Myocyte (in vitro differentiated cells): ENCODE measurements around the gene KCNE4. TPM values are rescaled to one million over a fixed set of nuclear protein-coding genes. Genes with fewer than 3 reads are reported as not detected.
"Not testable (repeated sequence)": the region's sequence is repeated elsewhere in the genome, so short reads cannot be mapped to it uniquely, and the experiment has no call there.

ENCODE experiments used
- DNase-seq: peaks from one replicate; pipeline ENCODE4 v3.0.0-alpha.2; 2012; ENCODE audit warnings: low read depth
- total RNA-seq: library from RNA; depleted of rRNA; stranded (reverse); fragments of >200 nt; gene quantifications from 2 replicates; pipeline ENCODE4 v1.2.3, GENCODE V29; 2014

The KCNE4 gene
- total RNA-seq, 1 donor from 2014 or later = 27.9 TPM

DNA sequence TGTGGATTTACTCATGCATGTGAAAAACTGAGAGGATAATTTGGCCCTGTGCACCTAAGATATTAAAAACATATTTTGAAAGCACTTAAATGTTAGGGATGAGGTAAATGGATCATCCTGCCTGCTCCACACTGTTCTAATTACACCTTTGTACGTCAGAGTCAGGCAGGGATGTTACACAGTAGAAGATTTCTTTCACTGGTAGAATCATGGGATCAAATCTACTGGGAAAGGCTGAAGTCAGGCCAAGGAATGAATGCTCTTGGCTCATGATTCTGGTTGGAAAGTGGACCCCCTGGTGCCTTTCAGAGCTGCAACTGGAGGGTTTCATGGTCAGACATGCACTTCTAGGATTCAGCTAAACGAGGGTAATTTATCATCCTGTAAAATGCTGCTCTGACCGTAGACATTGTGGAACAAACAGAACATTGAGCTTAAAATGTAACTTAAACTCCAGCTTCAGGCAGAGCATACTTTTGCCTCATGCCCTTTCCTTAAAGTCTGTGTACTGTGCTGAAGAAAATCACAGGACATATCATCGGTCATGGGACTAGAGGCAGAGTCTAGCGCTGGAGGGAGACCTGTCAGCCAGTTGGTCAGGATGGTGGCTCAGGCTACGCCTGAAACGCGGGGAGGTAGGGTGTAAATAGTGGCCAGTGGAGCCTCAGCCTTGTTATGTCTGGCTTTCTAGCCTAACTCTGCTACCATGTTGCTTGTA lies 4.9 kb downstream of the KCNE4 start:
- no peak for DNase-seq

DNA sequence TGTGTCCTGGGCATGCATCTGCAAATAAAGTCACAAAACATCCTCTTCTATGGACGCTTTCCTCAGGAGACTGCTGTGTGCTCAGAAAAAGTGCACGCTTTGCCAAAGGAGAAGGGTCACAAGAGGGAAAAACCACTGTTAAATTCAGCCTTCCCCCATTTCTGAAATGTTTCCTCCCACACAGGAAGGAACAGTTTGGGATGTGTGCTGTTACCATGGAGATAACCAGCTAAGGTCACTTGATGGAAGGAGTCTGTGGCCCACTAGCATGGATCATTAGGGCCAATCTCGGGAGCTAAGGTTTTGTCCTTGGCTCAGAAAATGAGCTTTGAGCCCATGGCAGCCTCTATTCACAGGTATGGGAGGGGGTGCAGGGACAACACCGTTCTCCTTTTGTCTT lies 5.6 kb downstream of the KCNE4 start:
- no peak for DNase-seq

DNA sequence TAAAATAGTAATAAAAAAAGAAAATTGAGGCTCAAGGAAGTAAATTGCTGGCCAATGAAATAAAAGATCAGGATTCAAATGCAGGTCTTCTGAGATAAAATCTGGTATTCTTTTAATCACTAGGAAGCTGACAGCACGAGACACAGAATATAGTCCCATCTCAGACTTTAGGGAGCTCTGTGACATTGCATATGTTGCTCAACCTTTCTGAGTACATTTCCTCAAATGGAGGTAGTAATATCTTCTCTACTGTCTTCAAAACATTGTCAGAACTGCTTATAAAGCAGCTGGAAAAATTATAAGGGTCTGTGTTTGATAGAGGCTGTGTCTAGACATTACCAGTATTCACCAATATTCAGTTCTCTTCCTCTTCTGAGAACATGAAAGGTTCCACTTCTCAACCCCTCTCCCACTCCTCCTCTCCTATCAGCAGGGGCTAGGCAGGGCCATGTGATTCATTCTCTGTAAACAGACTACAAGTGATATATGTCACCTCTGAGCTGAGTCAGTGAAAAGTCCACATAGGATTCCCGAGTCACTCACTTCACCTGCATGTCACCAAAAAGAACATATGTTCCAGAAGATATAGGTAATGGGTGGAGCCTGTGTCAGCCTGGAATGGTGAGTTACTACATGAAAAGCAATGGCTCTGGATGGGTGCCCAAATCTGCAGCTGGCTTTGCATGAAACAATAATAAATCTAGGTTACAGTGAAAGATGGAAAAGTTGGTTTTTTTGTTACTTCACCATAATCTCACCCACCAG lies 7.1 kb downstream of the KCNE4 start:
- peak; percentile 57 for DNase-seq

DNA sequence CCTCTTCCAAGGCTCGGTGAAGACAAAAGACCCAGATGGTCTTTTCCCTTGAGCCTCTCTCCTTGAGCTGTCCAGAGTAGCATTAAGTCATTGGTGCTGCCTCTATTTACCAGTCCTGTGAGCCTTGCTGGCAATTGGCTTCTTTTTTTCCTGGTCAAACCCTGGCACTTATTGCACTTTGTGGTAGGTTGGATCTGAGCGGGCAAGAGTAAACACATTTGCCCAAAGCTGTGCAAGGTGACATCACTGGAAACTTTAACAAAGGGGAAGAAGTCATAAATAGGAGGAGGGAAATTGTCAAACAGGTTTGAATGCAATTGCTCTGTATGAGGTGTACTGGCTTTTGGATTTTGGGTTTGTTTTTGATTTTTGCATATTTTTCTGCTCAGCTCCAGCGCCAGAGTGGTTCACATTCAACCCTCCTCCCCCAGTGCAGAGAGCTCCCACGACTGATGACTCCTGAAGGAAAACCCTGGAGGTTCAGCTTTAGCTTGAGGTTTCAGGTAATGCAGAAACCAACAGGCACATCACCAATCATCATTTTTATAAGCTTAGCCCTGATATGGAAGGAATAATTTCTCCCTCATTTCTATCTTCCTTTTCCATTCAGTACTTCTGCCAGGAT lies 8.3 kb downstream of the KCNE4 start:
- DNase-seq = no peak

DNA sequence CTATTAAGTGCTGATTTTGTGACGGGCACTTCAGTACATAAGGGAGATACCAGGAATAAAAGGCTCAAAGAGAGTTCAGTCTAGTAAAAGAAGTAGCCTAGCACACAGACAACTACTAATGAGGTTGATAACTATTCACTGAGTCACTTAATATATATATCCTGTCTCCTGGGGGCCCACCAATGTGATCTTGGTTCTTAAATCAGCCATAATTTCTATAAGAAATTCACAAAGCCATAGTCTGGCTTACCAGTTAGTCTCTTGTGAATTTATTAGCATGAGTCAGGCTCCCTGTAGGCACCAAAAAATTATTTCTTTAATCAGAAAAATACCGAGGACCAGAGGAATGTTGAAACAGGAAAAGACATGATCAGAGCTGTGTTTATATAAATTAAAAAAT lies 10.4 kb downstream of the KCNE4 start:
- no peak for DNase-seq

DNA sequence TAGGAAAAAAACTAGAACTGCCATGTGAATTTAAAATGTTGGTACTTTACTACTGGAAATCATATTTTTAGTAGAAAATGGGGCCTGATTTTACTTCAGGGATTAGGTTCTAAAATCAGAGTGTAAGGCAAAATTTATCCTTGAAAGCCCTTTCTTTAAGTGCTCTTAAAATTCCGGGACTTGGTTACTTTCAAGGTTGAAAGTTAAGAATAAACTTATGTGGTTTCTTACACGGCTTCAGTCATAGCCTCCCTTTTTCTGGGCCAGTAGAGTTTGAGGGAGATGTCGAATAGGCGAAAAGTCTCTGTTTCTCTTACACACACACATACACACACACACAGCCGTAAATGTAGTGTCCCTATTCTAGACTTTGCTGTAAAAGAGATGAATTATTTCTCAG lies 13.1 kb downstream of the KCNE4 start:
- no peak for DNase-seq

DNA sequence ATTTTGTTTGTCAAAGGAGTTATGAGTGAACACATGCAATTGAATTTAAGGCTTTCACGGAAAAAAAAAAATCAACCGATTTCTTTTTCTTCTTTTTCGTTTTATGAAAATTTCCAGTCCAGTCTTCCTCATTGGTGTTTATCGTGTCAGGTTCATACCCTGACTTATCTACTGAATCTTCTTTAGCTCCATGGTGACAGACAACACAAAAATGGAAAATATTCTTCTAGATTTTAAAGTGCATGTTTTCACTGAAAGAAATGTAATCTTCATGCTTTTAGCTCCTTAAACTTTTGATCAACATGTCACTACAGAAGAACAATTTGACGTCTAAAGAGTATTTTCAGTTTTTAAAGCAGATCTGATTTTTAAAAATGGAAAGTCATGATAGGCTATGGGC lies 14.7 kb downstream of the KCNE4 start:
- no peak for DNase-seq

DNA sequence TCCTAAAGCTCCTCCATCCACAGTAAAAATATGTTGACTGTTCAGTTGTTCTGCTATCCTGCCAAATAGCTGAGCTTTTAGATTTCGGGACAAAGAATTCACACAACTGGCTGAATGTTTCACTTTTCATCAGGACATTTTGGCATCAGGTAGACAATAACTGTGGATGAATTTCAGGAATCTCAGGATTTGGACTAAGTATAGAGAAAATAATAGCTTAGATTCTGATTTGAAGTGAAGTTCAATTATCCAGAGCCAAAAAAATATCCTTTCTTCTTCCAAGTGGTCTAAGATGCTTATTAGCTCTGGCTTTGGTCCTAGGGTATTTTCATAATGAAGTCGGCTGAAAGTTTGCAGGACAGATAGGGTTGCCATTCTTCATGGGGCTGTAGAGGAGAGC lies 16.1 kb downstream of the KCNE4 start:
- DNase-seq = no peak

DNA sequence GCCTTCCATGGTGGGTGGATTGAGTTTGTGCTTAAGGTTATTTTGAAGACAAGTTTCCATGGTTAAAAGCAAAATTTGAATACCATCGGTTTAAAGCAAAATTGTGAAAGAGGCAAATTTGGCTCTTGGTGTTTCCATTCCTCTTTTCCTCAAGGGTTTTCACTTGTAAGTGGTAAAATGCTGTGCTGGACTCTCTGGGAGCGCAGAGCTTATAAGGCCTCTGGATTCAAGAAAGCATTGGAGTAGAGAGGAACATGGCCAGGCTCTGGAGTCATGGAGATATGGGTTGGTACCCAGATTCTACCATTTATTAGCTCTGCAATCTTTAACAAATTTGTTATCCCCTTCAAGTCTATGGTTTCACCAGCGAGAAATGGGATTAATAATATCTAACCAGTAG lies 17.5 kb downstream of the KCNE4 start:
- DNase-seq = no peak

DNA sequence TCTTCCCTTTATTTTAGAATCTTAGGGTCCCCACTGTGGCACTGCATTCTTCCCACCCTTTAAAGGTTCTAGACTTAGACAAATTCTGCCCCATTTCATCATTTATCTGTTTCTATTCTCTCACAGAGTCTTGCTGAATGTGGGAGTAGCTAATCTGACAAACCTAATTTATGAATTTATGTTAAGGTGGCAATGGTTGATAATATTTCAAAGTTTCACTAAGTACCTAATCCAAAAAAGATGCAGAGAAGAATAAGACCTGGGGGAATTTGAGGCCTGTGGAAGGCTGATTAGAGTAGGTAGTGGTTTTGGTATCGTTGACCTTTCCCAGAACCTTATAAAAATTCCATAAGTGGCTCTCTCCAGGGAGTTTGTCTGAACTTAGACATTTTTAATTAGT lies 18.0 kb downstream of the KCNE4 start:
- DNase-seq = no peak

DNA sequence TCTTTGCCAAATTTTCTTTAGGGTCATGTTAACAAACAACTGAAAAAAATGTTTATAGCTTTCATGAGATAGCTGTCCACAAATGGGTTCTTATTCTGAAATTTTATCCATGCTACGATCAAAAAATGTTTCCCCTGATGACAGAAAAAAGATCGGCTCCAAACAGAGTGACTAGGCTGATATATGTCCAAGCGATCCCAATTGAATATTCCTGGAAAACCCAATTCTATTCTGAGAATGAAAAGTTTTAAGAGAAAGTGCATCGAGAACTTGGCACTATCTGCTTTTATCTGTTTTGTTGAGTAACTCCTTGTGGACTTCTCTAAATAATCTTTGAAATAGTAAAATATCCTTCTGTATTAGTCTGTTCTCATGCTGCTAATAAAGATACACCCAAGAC lies 19.1 kb downstream of the KCNE4 start:
- DNase-seq = no peak

DNA sequence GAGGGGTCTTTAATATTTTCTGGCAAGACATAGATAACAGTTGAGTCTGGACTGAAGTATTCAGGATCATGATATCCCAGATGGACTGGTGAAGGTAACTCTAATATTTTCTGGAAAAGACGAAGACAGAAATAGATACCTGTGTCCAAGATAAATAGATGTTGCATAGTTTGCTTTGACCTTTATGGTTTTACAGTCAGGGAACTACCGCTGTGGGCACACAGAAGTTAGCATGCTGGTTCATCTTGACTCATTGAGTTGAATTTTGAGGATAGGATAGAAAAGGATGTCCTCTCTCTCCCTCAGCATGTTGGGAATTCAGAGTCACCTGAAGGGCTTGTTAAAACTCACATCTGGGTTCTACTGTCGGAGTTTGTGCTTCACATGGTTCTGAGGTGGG lies 20.8 kb downstream of the KCNE4 start:
- no peak for DNase-seq

DNA sequence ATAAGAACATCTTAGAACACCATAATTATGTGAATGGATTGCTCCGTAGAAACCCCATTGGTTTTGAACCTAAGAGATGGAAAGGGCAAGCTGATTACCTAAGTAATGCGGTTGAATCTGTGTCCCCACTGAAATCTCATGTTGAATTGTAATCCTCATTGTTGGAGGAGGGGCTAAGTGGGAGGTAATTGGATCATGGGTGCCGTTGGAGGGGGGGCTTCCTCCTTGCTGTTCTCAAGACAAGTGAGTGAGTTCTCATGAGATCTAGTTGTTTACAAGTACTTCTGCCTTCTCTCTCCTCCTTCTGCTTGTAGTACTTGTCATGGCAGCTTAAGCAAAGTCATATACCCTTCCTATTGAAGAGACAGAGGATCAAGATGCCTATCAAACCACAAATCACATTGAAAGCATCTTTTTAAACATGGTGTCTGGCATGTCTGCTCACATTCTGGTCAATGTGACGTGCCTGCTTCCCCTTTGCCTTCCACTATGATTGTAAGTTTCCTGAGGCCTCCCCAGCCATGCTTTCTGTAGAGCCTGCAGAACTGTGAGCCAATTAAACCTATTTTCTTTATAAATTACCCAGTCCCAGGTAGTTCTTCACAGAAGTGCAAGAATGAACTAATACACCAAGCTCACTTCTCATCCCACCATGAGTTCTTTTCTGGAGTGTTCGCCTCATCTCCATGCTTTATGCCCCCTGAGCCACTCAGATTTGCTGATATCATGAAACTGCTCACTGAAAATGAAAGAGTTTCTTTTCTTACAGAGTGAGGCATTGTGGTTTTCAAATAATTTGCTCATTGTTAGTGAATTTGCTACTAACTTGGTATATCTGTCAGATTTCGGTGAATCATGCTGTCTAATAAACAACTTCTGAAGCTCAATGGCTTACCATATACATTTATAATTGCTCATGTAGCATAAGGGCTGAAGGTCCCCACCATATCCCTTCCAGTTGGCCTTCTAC lies 23.6 kb downstream of the KCNE4 start:
- DNase-seq = peak; percentile 6

DNA sequence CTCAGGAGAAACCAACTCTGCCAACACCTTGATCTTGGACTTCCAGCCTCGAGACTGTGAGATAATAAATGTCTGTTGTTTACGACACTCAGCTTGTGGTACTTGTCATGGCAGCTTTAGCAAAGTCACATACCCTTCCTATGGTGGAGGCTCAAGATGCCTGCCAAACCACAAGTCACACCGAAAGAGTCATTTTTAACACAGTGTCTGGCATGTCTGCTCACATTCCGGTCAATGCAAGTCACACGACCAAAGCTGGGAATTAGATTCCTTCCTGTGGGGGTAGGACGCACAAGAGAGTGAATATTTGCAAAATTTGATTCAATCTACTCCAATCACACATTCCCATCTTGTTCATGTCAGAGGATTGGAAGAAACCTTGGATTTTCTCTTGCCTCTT lies 24.6 kb downstream of the KCNE4 start:
- DNase-seq = peak; percentile 78

DNA sequence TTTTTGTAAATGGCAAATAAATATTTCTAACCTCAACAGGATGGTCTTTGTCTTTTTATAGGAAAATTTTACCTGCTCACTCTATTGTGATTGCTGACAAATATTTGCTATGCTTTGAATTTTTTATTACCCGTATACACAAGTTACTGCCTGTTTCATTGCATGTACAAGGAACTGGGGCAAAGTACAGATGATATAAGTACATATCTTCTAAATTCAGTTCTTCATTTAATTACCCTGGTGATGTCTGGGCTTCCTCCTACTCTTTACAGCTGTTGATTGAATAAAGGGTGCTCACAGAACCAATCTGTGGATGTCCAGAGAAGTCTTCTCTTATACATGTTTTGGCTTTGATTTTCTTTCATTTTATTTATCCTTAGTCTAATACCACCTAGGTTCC lies 26.5 kb downstream of the KCNE4 start:
- no peak for DNase-seq

DNA sequence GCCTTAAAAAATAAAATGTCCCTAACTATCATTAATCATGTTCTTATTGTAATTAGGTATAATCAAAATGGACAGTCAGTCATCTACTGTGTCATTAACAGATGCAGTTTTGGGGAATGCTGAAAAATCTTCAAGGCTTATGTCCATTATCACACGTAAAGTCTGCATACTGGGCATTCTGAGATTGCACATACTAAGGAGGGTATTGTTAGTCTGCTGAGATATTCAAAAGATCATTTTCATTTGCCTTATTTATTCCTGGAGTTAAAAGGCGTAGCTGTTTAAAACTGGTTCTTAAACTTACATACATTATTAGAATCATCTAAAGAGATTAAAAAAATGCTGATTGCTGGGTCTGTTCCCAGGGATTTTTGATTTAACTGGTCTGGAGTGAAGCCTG lies 27.4 kb downstream of the KCNE4 start:
- DNase-seq = no peak

DNA sequence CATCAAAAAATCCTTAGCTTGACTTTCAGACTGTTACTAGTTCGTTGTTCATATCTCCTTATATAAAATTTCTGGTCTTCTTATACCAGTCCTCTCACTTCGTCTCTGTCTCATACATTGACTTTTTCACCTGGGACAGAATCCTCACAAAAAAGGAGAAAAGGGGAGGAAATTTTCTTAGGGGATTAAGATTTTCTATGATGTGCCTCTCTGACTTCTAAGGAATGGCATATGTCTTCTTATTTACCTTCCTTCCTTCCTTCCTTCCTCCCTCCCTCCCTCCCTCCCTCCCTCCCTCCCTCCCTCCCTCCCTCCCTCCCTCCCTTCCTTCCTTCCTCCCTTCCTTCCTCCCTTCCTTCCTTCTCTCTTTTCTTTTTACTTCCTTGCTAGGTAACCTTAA lies 27.9 kb downstream of the KCNE4 start:
- DNase-seq = no peak

DNA sequence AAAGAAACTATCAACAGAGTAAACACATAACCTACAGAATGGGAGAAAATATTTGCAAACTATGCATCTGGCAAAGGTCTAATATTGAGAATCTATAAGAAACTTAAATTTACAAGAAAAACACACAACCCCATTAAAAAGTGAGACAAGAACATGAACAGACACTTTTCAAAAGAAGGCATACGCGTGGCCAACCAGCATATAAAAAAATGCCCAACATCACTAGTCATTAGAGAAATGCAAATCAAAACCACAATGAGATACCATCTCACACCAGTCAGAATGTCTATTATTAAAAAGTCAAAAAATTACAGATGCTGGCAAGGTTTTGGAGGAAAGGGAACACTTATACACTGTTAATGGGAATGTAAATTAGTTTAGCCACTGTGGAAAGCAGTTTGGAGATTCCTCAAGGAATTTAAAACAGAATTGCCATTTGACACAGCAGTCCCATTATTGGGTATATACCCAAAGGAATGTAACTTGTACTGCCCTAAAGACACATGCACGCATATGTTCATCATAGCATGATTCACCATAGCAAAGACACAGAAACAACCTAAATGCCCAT lies 28.9 kb downstream of the KCNE4 start:
- not testable (repeated sequence) for DNase-seq

DNA sequence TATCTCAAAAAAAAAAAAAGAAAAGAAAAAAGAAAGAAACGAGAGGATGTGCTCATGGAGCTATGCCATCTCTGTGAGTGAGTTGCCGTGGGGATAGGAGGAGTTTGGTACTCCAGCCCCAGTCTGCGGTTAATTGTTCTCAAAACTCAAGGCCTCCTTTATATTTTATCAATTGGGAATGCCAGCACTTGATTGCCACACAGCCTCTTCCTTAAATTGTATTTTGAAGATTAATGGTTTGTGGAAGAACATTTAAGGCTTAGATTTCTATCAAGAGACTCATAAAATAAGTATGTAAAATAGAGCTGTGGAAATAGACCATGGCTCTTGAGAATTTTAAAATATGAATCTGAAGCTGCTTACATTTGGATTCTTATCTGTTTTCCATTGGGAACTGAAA lies 29.8 kb downstream of the KCNE4 start:
- no peak for DNase-seq

DNA sequence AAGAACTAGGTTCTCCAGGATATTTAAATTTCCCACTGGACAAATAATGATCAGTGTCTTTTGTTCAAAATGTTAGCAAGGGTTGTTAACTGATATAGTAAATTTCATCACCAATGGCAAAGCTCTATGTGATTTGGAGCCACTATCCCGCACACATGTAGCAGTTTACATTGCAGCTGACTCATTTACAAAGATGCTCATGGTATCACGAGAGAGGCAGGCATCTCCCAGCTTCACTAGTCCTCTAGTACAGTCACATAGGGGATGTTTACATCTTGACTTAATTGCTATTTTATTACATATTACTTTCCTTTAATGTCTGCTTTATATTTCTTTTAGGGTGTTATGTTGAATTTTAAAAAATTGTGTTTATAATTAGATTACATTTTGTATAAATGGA lies 30.7 kb downstream of the KCNE4 start:
- no peak for DNase-seq
